HG02885 (cell line): ENCODE measurements around the gene PPP4R2.

Experiments used
- ATAC-seq: cut with Tn5 transposase; IDR thresholded peaks from one replicate; pipeline ENCODE4 v1.9.1; 2021; ENCODE audit warnings: mild to moderate bottlenecking; ENCODE audit not compliant: unreplicated experiment, poor library complexity

The PPP4R2 gene

DNA sequence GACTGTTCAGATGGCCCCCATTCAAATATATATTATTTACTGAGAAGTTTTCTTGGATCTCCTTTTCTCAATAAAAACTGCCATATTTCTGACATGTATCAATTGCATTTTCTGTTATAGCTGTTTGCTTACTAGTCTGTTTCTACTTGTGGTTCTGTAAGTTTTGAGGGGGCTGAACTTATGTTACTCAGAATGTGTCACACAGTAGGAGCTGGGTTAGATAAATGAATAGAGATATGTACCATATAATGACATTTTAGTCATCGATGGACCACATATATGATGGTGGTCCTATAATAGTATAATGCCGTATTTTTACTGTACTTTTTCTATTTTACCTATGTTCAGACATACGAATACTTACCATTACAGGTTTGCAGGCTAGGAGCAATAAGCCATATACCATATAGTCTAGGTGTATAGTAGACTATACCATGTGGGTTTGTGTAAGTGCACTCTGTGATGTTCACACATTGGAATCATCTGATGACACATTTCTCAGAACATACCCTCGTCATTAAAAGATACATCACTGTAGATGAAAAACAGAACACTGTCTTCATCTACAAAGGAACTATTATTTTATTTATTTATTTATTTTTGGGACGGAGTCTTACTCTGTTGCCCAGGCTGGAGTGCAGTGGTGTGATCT lies 22.3 kb downstream of the PPP4R2 start:
- ATAC-seq, result no peak

- no peak for ATAC-seq
These were observed 24.8 kb downstream of the PPP4R2 start for GRCh38 chr3:73021301-73021835.

DNA sequence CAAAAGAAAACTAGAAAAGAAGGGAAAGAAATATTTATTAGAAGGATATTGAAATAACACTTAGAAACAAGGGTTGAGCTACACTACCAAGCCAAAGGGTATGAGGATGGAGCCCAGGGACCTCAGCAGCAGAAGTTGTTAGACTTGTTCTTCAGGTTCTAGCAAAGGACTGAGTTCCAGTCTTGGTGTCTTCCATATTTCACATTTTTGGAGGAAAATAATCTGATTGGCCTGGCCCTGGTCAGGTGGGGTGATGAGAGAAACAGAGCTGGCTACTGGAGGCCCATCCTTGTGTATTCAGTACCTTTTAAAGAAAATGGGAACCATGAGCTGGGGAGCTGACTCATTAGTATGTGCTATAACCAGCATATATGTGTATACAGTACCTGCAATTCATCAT lies 28.2 kb downstream of the PPP4R2 start:
- no peak for ATAC-seq

DNA sequence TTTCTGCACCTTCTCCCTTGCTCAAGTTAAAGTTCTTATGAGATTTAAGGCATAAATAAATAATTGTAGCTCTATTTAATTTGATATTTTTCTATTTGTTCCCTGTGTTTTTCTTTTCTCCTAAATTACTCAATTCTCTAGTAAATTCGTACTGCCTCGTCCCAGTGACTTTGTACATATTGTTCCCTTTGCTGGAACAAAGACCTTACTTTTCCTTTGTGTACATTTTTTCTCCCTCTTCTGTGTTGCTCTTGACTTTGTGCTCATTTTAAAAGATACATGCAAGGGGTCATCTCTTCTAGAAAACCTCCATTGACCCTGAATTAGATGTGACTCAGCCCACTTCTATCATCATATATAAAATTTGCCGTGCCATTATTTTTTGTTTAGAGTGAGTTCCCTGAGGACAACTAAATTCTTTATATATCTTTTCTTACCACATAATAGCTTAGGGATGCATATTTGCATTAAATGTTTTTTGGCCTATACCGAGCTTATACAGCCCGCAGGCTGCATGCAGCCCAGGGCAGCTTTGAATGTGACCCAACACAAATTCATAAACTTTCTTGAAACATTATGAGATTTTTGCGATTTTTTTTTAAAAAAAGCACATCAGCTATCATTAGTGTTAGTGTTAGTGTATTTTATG lies 29.6 kb downstream of the PPP4R2 start:
- no peak for ATAC-seq

GRCh38 chr3:73026760-73027113 lies 30.1 kb downstream of the PPP4R2 start:
- no peak for ATAC-seq

- no peak for ATAC-seq
These were observed 32.2 kb downstream of the PPP4R2 start for GRCh38 chr3:73028803-73029202.

DNA sequence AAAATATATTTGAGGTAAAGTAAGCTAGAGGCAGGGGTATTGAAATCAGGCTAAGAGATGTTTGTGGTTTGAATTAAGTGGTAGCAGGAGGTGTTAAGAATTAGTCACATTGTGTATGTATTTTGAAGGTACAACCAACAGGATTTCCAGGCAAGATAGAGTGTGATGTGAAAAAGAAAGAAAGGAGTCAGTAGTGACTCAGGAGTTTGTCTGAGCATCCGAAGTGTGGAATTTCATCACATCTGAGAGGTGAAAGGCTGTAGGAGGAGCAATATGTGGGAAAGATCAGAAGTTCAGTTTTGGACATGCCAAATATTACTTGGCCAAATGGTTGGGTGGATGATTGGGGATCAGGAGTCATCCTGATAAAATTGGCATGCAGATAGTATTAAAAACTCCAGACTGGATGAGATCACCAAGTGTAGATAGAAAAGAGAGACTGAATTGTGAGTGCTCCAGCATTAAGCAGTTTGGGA lies 32.7 kb downstream of the PPP4R2 start:
- no peak for ATAC-seq

GRCh38 chr3:73030073-73030597 lies 33.5 kb downstream of the PPP4R2 start:
- no peak for ATAC-seq

GRCh38 chr3:73031573-73032103 lies 35.0 kb downstream of the PPP4R2 start:
- no peak for ATAC-seq

- ATAC-seq, result no peak
These were observed 40.3 kb downstream of the PPP4R2 start for GRCh38 chr3:73036694-73037591.

DNA sequence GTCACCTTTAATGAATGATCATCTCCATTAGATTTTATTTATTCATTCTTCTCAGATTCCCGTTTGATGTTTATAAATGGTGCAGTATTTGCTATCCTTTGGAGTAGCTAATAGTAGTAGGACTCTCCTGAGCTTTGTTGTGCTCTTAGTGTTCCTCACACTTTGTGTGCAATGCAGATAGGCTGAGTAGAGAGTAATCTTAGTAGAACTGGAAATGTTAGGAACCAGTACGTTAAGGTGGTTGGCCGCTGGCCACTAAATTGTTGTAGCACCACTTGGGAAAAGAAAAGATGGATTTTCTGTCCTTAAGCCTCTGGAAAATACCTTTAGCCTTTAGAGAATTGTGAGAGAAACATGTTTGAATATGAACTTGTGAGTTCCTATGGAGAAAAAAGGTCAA lies 44.9 kb downstream of the PPP4R2 start:
- ATAC-seq, result no peak

DNA sequence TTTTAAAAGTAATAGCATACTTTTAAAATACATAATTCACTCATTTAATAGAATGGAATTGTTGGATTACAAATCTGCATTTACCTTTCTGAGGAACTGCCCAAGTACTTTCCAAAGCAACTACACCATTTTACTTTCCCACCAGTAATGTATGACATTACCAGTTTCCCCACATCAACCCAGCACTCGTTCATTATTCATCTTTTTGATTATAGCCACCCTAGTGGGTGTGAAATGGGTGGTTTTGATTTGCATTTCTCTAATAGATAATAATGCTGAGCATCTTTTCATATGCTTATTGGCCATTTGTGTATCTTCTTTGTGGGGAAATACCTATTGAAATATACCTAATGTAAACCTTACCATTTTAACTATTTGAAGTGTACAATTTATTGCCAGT lies 46.8 kb downstream of the PPP4R2 start:
- ATAC-seq, result no peak

DNA sequence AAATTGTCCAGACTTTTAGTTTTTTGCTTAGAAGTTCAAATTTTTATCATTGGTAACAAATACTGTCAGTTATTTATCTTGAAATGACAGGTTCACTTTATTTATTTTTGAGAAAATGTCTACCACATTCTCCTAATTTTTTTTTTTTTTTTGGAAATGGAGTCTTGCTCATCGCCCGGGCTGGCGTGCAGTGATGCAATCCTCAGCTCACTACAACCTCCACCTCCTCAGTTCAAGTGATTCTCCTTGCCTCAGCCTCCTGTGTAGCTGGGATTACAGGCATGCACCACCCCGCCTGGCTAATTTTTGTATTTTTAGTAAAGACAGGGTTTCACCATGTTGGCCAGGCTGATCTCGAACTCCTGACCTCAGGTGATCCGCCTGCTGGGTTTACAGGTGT lies 48.8 kb downstream of the PPP4R2 start:
- ATAC-seq, result no peak

DNA sequence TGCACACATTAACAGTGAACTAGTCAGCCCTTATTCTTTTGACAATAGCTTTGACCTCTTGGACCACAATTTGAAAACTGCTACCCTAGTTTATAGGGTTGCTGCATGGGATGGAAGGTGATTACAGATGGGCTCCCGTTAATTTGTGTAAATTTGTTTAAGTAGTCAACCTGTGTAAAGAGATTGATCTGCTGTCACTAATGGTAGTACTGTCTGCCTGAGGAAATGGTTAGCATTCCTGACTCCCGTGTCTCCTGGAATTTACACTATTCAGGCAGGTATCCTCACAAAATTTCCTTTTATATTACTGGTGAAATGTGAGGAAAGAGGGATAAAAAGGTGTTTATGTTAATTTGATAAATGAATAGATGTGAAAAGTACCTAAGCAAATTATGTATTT lies 49.6 kb downstream of the PPP4R2 start:
- ATAC-seq, result no peak

DNA sequence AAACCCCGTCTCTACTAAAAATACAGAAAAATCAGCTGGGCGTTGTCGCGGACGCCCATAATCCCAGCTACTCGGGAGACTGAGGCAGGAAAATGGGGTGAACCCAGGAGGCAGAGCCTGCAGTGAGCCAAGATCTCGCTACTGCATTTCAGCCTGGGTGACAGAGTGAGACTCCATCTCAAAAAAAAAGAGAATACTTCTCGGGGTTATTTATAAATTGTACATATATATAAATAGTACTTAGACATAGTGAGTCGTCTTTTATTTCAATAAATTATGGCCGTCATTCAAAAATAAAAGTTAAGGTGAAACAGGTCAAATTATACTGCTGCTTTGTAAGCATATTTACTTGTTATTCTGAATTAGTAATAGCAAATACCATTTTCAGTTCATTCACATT lies 52.7 kb downstream of the PPP4R2 start:
- no peak for ATAC-seq

DNA sequence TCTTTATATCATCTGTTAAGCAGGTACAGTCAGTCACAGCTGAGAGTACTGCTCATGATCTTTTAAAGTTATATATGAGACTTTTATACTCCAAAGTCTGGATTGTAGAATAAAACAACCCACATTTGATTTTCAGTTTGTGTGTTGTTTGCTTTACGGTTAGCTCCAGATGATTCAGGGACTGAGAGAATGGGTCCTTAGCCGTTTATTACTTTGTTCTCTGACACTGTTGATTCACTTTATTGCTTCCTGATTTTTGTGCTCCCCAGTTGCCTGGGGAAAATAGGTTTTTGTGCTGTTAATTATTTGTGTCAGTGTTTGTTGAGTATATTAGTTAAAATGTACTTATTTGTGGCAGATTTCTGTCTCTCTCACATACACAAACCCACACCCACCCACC lies 56.2 kb downstream of the PPP4R2 start:
- ATAC-seq, result no peak

DNA sequence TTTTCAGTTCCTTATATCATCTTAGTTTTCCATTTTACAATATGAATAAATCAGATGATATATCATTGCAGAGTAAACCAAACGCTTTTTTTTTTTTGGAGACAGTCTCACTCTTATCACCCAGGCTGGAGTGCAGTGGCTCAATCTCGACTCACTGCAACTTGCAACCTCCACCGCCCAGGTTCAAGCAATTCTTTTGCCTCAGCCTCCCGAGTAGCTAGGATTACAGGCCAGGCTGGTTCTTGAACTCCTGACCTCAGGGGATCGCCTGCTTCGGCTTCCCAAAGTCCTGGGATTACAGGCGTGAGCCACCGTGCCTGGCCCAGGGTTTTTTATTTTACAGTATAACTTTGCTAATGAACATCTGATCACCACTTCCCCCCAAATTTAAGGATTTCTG lies 59.0 kb downstream of the PPP4R2 start:
- ATAC-seq, result no peak

- no peak for ATAC-seq
These were observed 59.6 kb downstream of the PPP4R2 start for GRCh38 chr3:73056014-73056844.

GRCh38 chr3:73056845-73057150 lies 60.2 kb downstream of the PPP4R2 start:
- ATAC-seq, result no peak

GRCh38 chr3:73060302-73060723 lies 63.7 kb downstream of the PPP4R2 start:
- no peak for ATAC-seq
